H1 (cell line): ENCODE data around the gene LIPE. TPM values are rescaled to one million over a fixed set of nuclear protein-coding genes. Genes with fewer than 3 reads are reported as not detected.
"Not testable (repeated sequence)": the region's sequence is repeated elsewhere in the genome, so short reads cannot be mapped to it uniquely, and the experiment has no call there.

Experiments used
- CTCF ChIA-PET: fragments of 300-600 bp; sonication (Branson Sonifier 250); formaldehyde crosslinking; loops from one replicate; lab custom pipeline; 2021; ENCODE audit not compliant: partially characterized antibody; lab: Charles Lee
- POLR2A ChIA-PET: fragments of 300-600 bp; sonication (Branson Sonifier 250); formaldehyde crosslinking; loops from one replicate; lab custom pipeline; 2021; ENCODE audit warnings: inconsistent platforms; ENCODE audit not compliant: partially characterized antibody; lab: Charles Lee
- DNase-seq, 2 experiments: peaks; one replicate each; pipeline versions ENCODE4 v3.0.0 to v3.0.0-alpha.2; 2010 to 2022; ENCODE audit warnings: low spot score in 2 of 2, low read depth in 1 of 2, mixed read lengths in 1 of 2
- FAIRE-seq: peaks from 2 replicates; lab custom pipeline; 2011; peaks lifted over from hg19 to GRCh38; lab: Jason Lieb, UNC
- H2AFZ ChIP-seq: 2 replicates; pipeline ENCODE4 v1.8.1; 2012; ENCODE audit warnings: low read length, inconsistent platforms
- H2AK5ac ChIP-seq: 2 replicates; pipeline ENCODE4 v1.6.1; 2013; ENCODE audit warnings: low read depth, low read length
- H2BK120ac ChIP-seq: replicated peaks from 2 replicates; pipeline ENCODE3; 2013; ENCODE audit warnings: low read depth, low read length, inconsistent platforms
- H2BK12ac ChIP-seq: 2 replicates; pipeline ENCODE4 v1.6.1; 2013; ENCODE audit warnings: low read depth, low read length
- H2BK15ac ChIP-seq: 2 replicates; pipeline ENCODE4 v1.6.1; 2013; ENCODE audit warnings: low read length
- H2BK20ac ChIP-seq: 2 replicates; pipeline ENCODE4 v1.6.1; 2013; ENCODE audit warnings: low read length
- H2BK5ac ChIP-seq: 2 replicates; pipeline ENCODE4 v1.6.1; 2013; ENCODE audit warnings: low read depth, low read length
- H3K14ac ChIP-seq: 2 replicates; pipeline ENCODE4 v1.6.1; 2013; ENCODE audit warnings: inconsistent platforms; ENCODE audit not compliant: insufficient read length
- H3K18ac ChIP-seq: 2 replicates; pipeline ENCODE4 v1.6.1; 2013; ENCODE audit warnings: low read length; ENCODE audit errors: extremely low read depth
- H3K23ac ChIP-seq: 2 replicates; pipeline ENCODE4 v1.6.1; 2013; ENCODE audit warnings: inconsistent platforms; ENCODE audit not compliant: insufficient read length
- H3K23me2 ChIP-seq: 2 replicates; pipeline ENCODE4 v1.6.1; 2013; ENCODE audit warnings: low read depth, low read length
- H3K27ac ChIP-seq: 2 replicates; pipeline ENCODE4 v1.6.1; 2011; ENCODE audit warnings: low read depth, low read length, inconsistent platforms
- H3K27me3 ChIP-seq, 4 experiments: replicated peaks in 1 of 4; 1 replicate in 1 of 4; 2 replicates in 3 of 4; pipeline versions ENCODE4 v1.6.1 to v1.8.1; 2011 to 2013; ENCODE audit warnings: low read length in 3 of 4, mild to moderate bottlenecking in 3 of 4, inconsistent platforms in 2 of 4, mixed read lengths in 2 of 4, moderate library complexity in 1 of 4; ENCODE audit not compliant: control insufficient read depth in 3 of 4, insufficient read depth in 3 of 4; ENCODE audit errors: extremely low read depth in 1 of 4
- H3K36me3 ChIP-seq, 4 experiments: 2 replicates each; pipeline versions ENCODE4 v1.6.1 to v1.8.1; 2011 to 2013; ENCODE audit warnings: mild to moderate bottlenecking in 4 of 4, low read length in 3 of 4, moderate library complexity in 2 of 4, control low read depth in 1 of 4, inconsistent platforms in 1 of 4; ENCODE audit not compliant: insufficient read depth in 4 of 4, control insufficient read depth in 2 of 4
- H3K4ac ChIP-seq: replicated peaks from 2 replicates; pipeline ENCODE3; 2013; ENCODE audit warnings: low read length, low read depth, mixed read lengths, inconsistent platforms; ENCODE audit not compliant: insufficient read length
- H3K4me1 ChIP-seq, 4 experiments: replicated peaks in 1 of 4; 1 replicate in 1 of 4; 2 replicates in 3 of 4; pipeline versions ENCODE4 v1.6.1 to v1.8.1; 2011 to 2013; ENCODE audit warnings: low read length in 3 of 4, inconsistent platforms in 2 of 4, mixed read lengths in 1 of 4; ENCODE audit not compliant: insufficient read depth in 4 of 4, control insufficient read depth in 3 of 4
- H3K4me2 ChIP-seq, 2 experiments: 2 replicates each; pipeline versions ENCODE4 v1.6.1 to v1.8.1; 2011 to 2013; ENCODE audit warnings: low read depth in 2 of 2, low read length in 2 of 2, control low read depth in 1 of 2, inconsistent platforms in 1 of 2, mild to moderate bottlenecking in 1 of 2; ENCODE audit not compliant: insufficient read depth in 1 of 2
- H3K4me3 ChIP-seq, 4 experiments: fragments of 200-600, 300-600 bp in 1 of 4; sonication (generic), shearing (Covaris generic), sonication (Bioruptor Twin) in 1 of 4; 2 replicates each; pipeline versions ENCODE4 v1.5.1 to v1.8.1; 2011 to 2016; ENCODE audit warnings: low read length in 4 of 4, low read depth in 3 of 4, control low read depth in 2 of 4, inconsistent platforms in 2 of 4, mild to moderate bottlenecking in 2 of 4, mixed read lengths in 1 of 4, moderate library complexity in 1 of 4; ENCODE audit not compliant: insufficient read depth in 2 of 4; ENCODE audit errors: extremely low read depth in 1 of 4
- H3K56ac ChIP-seq: replicated peaks from 2 replicates; pipeline ENCODE3; 2013; ENCODE audit warnings: low read depth, mild to moderate bottlenecking, mixed read lengths, low read length, inconsistent platforms; ENCODE audit not compliant: insufficient read length
- H3K79me1 ChIP-seq: 2 replicates; pipeline ENCODE4 v1.6.1; 2013; ENCODE audit warnings: low read depth, low read length, control low read depth
- H3K79me2 ChIP-seq, 2 experiments: 2 replicates each; pipeline versions ENCODE4 v1.6.1 to v1.8.1; 2012 to 2013; ENCODE audit warnings: low read length in 2 of 2, mild to moderate bottlenecking in 2 of 2, inconsistent platforms in 1 of 2; ENCODE audit not compliant: insufficient read depth in 2 of 2, control insufficient read depth in 1 of 2
- H3K9ac ChIP-seq, 4 experiments: replicated peaks in 1 of 4; 1 replicate in 1 of 4; 2 replicates in 3 of 4; pipeline versions ENCODE4 v1.6.1 to v1.8.1; 2011 to 2013; ENCODE audit warnings: low read depth in 3 of 4, low read length in 3 of 4, control low read depth in 2 of 4, mild to moderate bottlenecking in 2 of 4, moderate library complexity in 2 of 4, inconsistent platforms in 1 of 4; ENCODE audit errors: extremely low read depth in 1 of 4
- H3K9me3 ChIP-seq, 2 experiments: 2 replicates each; pipeline versions ENCODE4 v1.6.1 to v1.8.1; 2012 to 2013; ENCODE audit warnings: mild to moderate bottlenecking in 2 of 2, moderate library complexity in 2 of 2, control low read depth in 1 of 2, inconsistent platforms in 1 of 2, low read depth in 1 of 2, low read length in 1 of 2, mixed read lengths in 1 of 2; ENCODE audit not compliant: insufficient read depth in 2 of 2
- H4K20me1 ChIP-seq, 2 experiments: replicated peaks in 1 of 2; 2 replicates each; pipeline versions ENCODE3 to v1.8.1; 2011 to 2013; ENCODE audit warnings: inconsistent platforms in 2 of 2, low read length in 2 of 2, mild to moderate bottlenecking in 1 of 2; ENCODE audit not compliant: insufficient read depth in 2 of 2, control insufficient read depth in 1 of 2
- H4K5ac ChIP-seq: 2 replicates; pipeline ENCODE4 v1.6.1; 2013; ENCODE audit warnings: low read length, low read depth, mixed read lengths, inconsistent platforms; ENCODE audit not compliant: insufficient read length
- H4K8ac ChIP-seq: 2 replicates; pipeline ENCODE4 v1.8.0; 2013; ENCODE audit warnings: mild to moderate bottlenecking, moderate library complexity, low read length, inconsistent platforms; ENCODE audit not compliant: insufficient read depth; ENCODE audit errors: extremely low read depth
- H4K91ac ChIP-seq: replicated peaks from 2 replicates; pipeline ENCODE3; 2013; ENCODE audit warnings: low read length, mixed read lengths, inconsistent platforms; ENCODE audit not compliant: insufficient read length
- WGBS, 2 experiments: shearing (Covaris generic) in 1 of 2; methylation state at CpG; one replicate each; pipeline versions ENCODE4 v1.1.6 to v1.1.7; 2013 to 2015; ENCODE audit warnings: low lambda C conversion rate in 2 of 2, mixed read lengths in 2 of 2, inconsistent platforms in 1 of 2, low coverage in 1 of 2, missing lambda C conversion rate in 1 of 2; ENCODE audit not compliant: insufficient replicate concordance in 2 of 2, insufficient coverage in 1 of 2, insufficient read length in 1 of 2; ENCODE audit errors: extremely low coverage in 1 of 2, missing lambda C conversion rate in 1 of 2; 5-methylcytosine and 5-hydroxymethylcytosine counted together
- polyA plus RNA-seq, 7 experiments: library from polyadenylated mRNA; depleted of rRNA in 3 of 7; stranded (reverse) in 5 of 7; unstranded in 2 of 7; fragments of >200 nt in 5 of 7; fragments of 200-250 nt in 2 of 7; gene quantifications; 1 replicate in 5 of 7; 2 replicates in 1 of 7; 4 replicates in 1 of 7; pipeline versions ENCODE4 v1.2.1 to v1.2.3, GENCODE V29; 2011 to 2013; ENCODE audit warnings: missing spikeins in 2 of 7, mixed read lengths in 2 of 7
- total RNA-seq: library from RNA; stranded (reverse); fragmentation: NEBNext Ultra II Directional; extraction: Animal tissue kit (Norgen Biotek cat#: 25700); gene quantifications from 2 replicates; pipeline ENCODE4 v1.2.1, GENCODE V29; 2021

The LIPE gene
- total and polyA plus RNA-seq, 2 of the 8 experiments (the other 6 are each of a cell fraction or from before 2014, with no cell fraction given): 8.7 to 15.9 TPM

GRCh38 chr19:42461231-42461630 lies 34.0 kb upstream of the LIPE start:
- 0 out of 2 replicates have a peak overlapping the region, but pooled peaks have one; percentile 13 for H2BK12ac ChIP-seq
- not testable (repeated sequence) for H2BK15ac ChIP-seq, FAIRE-seq, H3K4me2 ChIP-seq, H3K23ac ChIP-seq, H3K79me1 ChIP-seq, H3K36me3 ChIP-seq, H3K9ac ChIP-seq, H3K18ac ChIP-seq, H3K56ac ChIP-seq, H3K4ac ChIP-seq, H4K5ac ChIP-seq, H2AFZ ChIP-seq, H3K9me3 ChIP-seq, H2AK5ac ChIP-seq, H2BK120ac ChIP-seq, DNase-seq, H3K27me3 ChIP-seq, H3K14ac ChIP-seq, H4K8ac ChIP-seq, H3K23me2 ChIP-seq, H4K20me1 ChIP-seq, H4K91ac ChIP-seq, H3K4me3 ChIP-seq, H3K79me2 ChIP-seq, H3K27ac ChIP-seq, H3K4me1 ChIP-seq, H2BK20ac ChIP-seq, H2BK5ac ChIP-seq
- CTCF ChIA-PET: interaction anchor here (0.8 to 3.6 kb wide), 5 partner anchors 9 to 81 kb away, joined by 4 to 18 read pairs (median 4); partner anchors contain the start of gene CEACAM1
- POLR2A ChIA-PET: interaction anchor here (0.6 kb wide), 1 partner anchor 244 kb away, joined by 3 read pairs; no protein-coding TSS in a partner anchor
- WGBS, 2 experiments: 91% methylated on average over 8 of the region's 8 CpGs; no CpG with 5 or more reads in 1 of the 2 experiments
